ENCODE measurements around the gene GALNT17.
"Not testable (repeated sequence)": the region's sequence is repeated elsewhere in the genome, so short reads cannot be mapped to it uniquely, and the experiment has no call there.

The GALNT17 gene

DNA sequence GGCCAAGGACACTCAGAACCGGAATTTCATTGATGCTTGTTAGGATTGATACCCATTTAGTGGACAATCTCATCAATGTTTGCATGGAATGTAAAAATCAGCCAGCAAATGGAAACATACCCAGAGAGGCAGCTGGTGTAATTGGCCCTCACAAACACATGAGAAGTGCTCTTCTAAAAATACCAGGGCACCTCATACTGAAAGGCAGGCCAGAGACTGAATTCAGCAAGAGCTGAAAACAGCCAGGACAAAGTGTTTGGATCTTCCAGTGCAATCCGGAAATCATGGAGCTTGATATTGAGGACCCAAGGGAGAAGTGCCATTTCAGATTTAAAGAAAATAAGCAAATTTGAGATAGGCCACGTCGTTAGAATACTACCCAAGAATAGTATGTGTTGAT is 498.6 kb downstream of the GALNT17 start:
- no peaks in the 10 kb centered on the region for H3K9me3 ChIP-seq (ENCODE audit: insufficient read depth, low read length)
- DNase-seq (ENCODE audit: low read depth, low spot score): no peak
- H3K36me3 ChIP-seq (ENCODE audit: insufficient read depth, insufficient read length, low read length): no peaks in the 10 kb centered on the region
- H3K4me1 ChIP-seq (ENCODE audit: insufficient read depth, insufficient read length): no peaks in the 10 kb centered on the region
- TF ChIP-seq ZNF274 (IDR thresholded peaks at IDR 0.05; ENCODE audit: low read depth, low read length): no peak
- TF ChIP-seq SUZ12 (IDR thresholded peaks at IDR 0.05; ENCODE audit: extremely low read depth, insufficient read depth, insufficient read length): no peak
- TF ChIP-seq YY1 (IDR thresholded peaks at IDR 0.05; ENCODE audit: insufficient read depth, insufficient read length): no peak
- H3K9ac ChIP-seq (ENCODE audit: insufficient read length, low read depth): no peak overlapping the region
- H3K27me3 ChIP-seq (ENCODE audit: insufficient read depth, insufficient read length): no peaks in the 10 kb centered on the region
- H3K4me3 ChIP-seq (ENCODE audit: insufficient read length, low read depth): no peak overlapping the region

DNA sequence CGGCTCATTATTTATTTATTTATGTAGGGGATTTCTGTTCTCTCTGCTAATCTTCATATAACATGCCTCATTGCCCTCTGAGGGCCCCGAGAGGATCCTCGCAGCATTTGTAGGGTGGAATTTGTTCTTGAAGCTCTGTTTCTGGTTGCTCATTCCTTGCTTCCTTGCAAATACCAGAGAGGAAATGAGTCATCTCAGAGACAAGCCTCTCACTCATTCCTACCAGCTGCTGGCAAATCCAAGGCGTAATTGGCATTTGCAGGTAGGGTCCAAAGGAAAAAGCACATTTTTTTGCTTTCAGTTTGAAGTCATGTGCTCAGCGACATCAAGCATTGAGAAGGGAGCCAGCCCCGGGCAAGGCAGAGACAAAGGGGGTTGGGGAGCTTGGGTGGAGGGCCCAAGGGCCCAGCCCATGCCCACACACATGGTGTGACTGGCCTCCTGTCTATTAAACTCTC is 501.6 kb downstream of the GALNT17 start:
- Histone ChIP-seq H3K9me3 (ENCODE audit: insufficient read depth, low read length) (no peaks in the 10 kb centered on the region), H3K9ac (ENCODE audit: insufficient read length, low read depth) (peak overlapping the region; percentile 4), H3K4me1 (ENCODE audit: insufficient read depth, insufficient read length) (no peaks in the 10 kb centered on the region), H3K36me3 (ENCODE audit: insufficient read depth, insufficient read length, low read length) (no peaks in the 10 kb centered on the region), H3K4me3 (ENCODE audit: insufficient read length, low read depth) (no peak overlapping the region), H3K27me3 (ENCODE audit: insufficient read depth, insufficient read length) (no peaks in the 10 kb centered on the region)
- TF ChIP-seq SUZ12 (IDR thresholded peaks at IDR 0.05; ENCODE audit: extremely low read depth, insufficient read depth, insufficient read length): no peak
- TF ChIP-seq YY1 (IDR thresholded peaks at IDR 0.05; ENCODE audit: insufficient read depth, insufficient read length): no peak
- DNase-seq (ENCODE audit: low read depth, low spot score): peak; percentile 75

DNA sequence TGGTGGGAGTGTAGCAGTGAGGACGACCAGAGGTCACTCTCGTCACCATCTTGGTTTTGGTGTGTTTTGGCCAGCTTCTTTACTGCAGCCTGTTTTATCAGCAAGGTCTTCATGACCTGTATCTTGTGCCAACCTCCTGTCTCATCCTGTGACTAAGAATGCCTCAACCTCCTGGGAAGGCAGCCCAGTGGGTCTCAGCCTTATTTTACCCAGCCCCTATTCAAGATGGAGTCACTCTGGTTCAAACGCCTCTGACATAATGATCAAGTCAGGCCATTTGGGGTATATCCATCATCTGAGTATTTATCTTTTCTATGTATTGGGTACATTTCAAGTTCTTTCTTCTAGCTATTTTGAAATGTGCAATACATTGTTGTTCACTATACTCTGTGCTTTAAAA is 503.9 kb downstream of the GALNT17 start:
- H3K4me1 ChIP-seq (ENCODE audit: insufficient read depth, insufficient read length); DNase-seq (ENCODE audit: low read depth, low spot score); H3K4me3 ChIP-seq (ENCODE audit: insufficient read length, low read depth); H3K27me3 ChIP-seq (ENCODE audit: insufficient read depth, insufficient read length); H3K9ac ChIP-seq (ENCODE audit: insufficient read length, low read depth); H3K36me3 ChIP-seq (ENCODE audit: insufficient read depth, insufficient read length, low read length); H3K9me3 ChIP-seq (ENCODE audit: insufficient read depth, low read length): not testable (repeated sequence)

DNA sequence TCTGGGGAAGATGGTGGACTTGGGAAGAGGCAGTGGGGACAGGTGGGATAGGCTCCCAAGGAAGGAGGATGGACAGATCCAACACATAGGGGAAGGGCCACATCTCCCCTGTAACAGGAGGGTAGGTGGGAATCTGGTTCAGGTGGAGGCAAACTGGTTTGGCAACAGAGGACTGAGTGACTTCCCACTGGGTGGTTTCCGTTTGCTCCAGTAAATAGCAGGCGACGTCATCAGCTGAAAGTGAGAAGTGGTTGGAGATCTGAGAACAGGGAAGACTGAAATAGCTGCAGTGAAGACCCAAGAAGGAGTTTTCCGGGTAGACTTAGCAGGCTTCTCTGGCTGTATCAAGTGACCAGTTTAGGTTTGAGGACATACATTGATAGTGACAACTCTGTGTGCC is 504.4 kb downstream of the GALNT17 start:
- Histone ChIP-seq H3K27me3 (ENCODE audit: insufficient read depth, insufficient read length) (no peaks in the 10 kb centered on the region), H3K4me1 (ENCODE audit: insufficient read depth, insufficient read length) (no peaks in the 10 kb centered on the region), H3K36me3 (ENCODE audit: insufficient read depth, insufficient read length, low read length) (no peaks in the 10 kb centered on the region), H3K9me3 (ENCODE audit: insufficient read depth, low read length) (no peaks in the 10 kb centered on the region), H3K4me3 (ENCODE audit: insufficient read length, low read depth) (no peak overlapping the region), H3K9ac (ENCODE audit: insufficient read length, low read depth) (no peak overlapping the region)
- no peak for TF ChIP-seq ZNF274 (IDR thresholded peaks at IDR 0.05; ENCODE audit: low read depth, low read length)
- TF ChIP-seq YY1 (IDR thresholded peaks at IDR 0.05; ENCODE audit: insufficient read depth, insufficient read length): no peak
- TF ChIP-seq SUZ12 (IDR thresholded peaks at IDR 0.05; ENCODE audit: extremely low read depth, insufficient read depth, insufficient read length): no peak
- DNase-seq (ENCODE audit: low read depth, low spot score): no peak

DNA sequence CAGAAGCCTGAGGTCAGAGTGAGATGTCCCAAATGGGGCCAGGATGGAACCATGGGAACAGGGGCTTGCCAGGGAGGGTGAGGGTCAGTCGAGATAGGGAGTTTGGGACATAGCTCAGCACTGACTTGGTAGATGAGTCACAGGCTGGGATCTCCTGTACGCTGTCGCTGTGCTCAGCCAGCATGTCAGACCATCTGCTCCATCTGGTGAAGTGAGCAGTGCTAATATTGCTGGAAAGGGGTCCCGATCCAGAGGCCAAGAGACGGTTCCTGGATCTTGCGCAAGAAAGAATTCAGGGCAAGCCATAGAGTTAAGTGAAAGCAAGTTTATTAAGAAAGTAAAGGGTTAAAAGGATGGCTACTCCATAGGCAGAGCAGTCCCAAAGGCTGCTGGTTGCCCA is 505.6 kb downstream of the GALNT17 start:
- no peak for TF ChIP-seq ZNF274 (IDR thresholded peaks at IDR 0.05; ENCODE audit: low read depth, low read length)
- no peak for TF ChIP-seq SUZ12 (IDR thresholded peaks at IDR 0.05; ENCODE audit: extremely low read depth, insufficient read depth, insufficient read length)
- no peak for TF ChIP-seq YY1 (IDR thresholded peaks at IDR 0.05; ENCODE audit: insufficient read depth, insufficient read length)
- Histone ChIP-seq H3K9ac (ENCODE audit: insufficient read length, low read depth) (no peak overlapping the region), H3K27me3 (ENCODE audit: insufficient read depth, insufficient read length) (no peaks in the 10 kb centered on the region), H3K36me3 (ENCODE audit: insufficient read depth, insufficient read length, low read length) (no peaks in the 10 kb centered on the region), H3K4me3 (ENCODE audit: insufficient read length, low read depth) (no peak overlapping the region), H3K4me1 (ENCODE audit: insufficient read depth, insufficient read length) (no peaks in the 10 kb centered on the region), H3K9me3 (ENCODE audit: insufficient read depth, low read length) (no peaks in the 10 kb centered on the region)
- DNase-seq (ENCODE audit: low read depth, low spot score): no peak

DNA sequence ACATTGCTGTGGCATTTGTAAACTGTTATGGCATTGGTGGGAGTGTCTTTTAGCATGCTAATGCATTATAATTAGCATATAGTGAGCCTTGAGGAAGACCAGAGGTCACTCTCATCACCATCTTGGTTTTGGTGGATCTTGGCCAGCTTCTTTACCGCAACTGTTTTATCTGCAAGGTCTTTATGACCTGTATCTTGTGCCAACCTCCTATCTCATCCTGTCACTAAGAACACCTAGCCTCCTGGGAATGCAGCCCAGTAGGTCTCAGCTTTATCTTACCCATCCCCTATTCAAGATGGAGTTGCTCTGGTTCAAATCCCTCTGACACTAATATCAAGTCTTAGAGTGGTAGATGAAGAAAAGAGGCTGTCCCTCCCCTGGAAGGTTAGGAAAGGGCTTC is 506.2 kb downstream of the GALNT17 start:
- no peaks in the 10 kb centered on the region for H3K9me3 ChIP-seq (ENCODE audit: insufficient read depth, low read length)
- no peak overlapping the region for H3K4me3 ChIP-seq (ENCODE audit: insufficient read length, low read depth)
- no peaks in the 10 kb centered on the region for H3K27me3 ChIP-seq (ENCODE audit: insufficient read depth, insufficient read length)
- TF ChIP-seq YY1 (IDR thresholded peaks at IDR 0.05; ENCODE audit: insufficient read depth, insufficient read length) (no peak), SUZ12 (IDR thresholded peaks at IDR 0.05; ENCODE audit: extremely low read depth, insufficient read depth, insufficient read length) (no peak), ZNF274 (IDR thresholded peaks at IDR 0.05; ENCODE audit: low read depth, low read length) (no peak)
- DNase-seq (ENCODE audit: low read depth, low spot score): no peak
- no peaks in the 10 kb centered on the region for H3K36me3 ChIP-seq (ENCODE audit: insufficient read depth, insufficient read length, low read length)
- no peaks in the 10 kb centered on the region for H3K4me1 ChIP-seq (ENCODE audit: insufficient read depth, insufficient read length)
- H3K9ac ChIP-seq (ENCODE audit: insufficient read length, low read depth): no peak overlapping the region

DNA sequence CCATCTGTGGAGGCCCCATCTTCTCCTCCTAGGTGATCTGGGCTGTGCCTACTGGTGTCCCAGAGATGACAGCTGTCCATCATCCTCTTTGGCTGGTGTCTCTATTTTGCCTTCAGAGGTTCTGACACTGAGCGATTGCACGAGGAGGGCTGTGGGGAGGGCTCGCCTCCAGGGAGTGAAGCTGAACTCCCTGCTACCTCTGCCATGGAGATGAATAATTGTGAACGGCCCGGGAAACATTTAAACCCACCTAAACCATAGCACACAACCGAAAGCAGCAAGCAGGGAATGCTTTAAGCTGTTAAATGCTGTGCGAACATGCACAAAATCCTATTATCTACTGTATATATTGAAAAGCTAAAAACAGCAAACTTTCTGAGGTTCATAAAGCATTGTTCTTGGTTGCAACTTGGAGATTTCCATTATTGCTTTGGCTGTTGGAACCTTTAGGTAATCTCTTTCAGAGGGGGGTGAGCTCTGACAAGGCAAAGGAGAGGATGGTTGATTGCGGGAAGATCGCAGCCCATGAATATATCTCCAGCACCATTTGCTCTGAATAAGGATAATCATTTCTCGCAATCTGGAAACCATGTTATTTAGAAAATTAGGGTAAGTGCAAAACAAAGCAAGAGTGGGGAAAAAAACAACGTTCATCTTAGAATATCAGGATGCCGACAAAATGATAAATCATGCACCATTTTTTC is 507.6 kb downstream of the GALNT17 start:
- no peaks in the 10 kb centered on the region for H3K9me3 ChIP-seq (ENCODE audit: insufficient read depth, low read length)
- H3K9ac ChIP-seq (ENCODE audit: insufficient read length, low read depth): no peak overlapping the region
- no peaks in the 10 kb centered on the region for H3K4me1 ChIP-seq (ENCODE audit: insufficient read depth, insufficient read length)
- H3K27me3 ChIP-seq (ENCODE audit: insufficient read depth, insufficient read length): no peaks in the 10 kb centered on the region
- no peak for DNase-seq (ENCODE audit: low read depth, low spot score)
- no peak overlapping the region for H3K4me3 ChIP-seq (ENCODE audit: insufficient read length, low read depth)
- H3K36me3 ChIP-seq (ENCODE audit: insufficient read depth, insufficient read length, low read length): no peaks in the 10 kb centered on the region
- no peak for TF ChIP-seq YY1 (IDR thresholded peaks at IDR 0.05; ENCODE audit: insufficient read depth, insufficient read length)
- no peak for TF ChIP-seq SUZ12 (IDR thresholded peaks at IDR 0.05; ENCODE audit: extremely low read depth, insufficient read depth, insufficient read length)
- no peak for TF ChIP-seq ZNF274 (IDR thresholded peaks at IDR 0.05; ENCODE audit: low read depth, low read length)

DNA sequence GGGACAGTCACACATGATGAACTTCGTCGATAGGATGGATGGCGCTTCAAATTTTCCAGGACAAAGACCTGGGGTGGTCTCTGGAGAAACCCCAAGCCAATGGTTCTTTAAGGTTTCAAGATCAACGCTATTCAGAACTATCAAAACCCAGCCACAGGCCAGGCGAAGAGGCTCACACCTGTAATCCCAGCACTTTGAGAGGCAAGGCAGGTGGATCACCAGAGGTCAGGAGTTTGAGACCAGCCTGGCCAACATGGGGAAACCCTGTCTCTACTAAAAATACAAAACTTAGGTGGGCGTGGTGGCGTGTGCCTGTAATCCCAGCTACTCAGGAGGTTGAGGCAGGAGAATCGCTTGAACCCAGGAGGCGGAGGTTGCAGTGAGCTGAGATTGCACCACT is 511.1 kb downstream of the GALNT17 start:
- H3K4me3 ChIP-seq (ENCODE audit: insufficient read length, low read depth); H3K9ac ChIP-seq (ENCODE audit: insufficient read length, low read depth); H3K4me1 ChIP-seq (ENCODE audit: insufficient read depth, insufficient read length); H3K27me3 ChIP-seq (ENCODE audit: insufficient read depth, insufficient read length); H3K36me3 ChIP-seq (ENCODE audit: insufficient read depth, insufficient read length, low read length); H3K9me3 ChIP-seq (ENCODE audit: insufficient read depth, low read length); DNase-seq (ENCODE audit: low read depth, low spot score): not testable (repeated sequence)
